K562 (cell line): ENCODE data around the gene WDR86. TPM values are rescaled to one million over a fixed set of nuclear protein-coding genes. Genes with fewer than 3 reads are reported as not detected.

Experiments
- ATAC-seq: fragments of 200-7000 bp; cut with Tn5 transposase; 3 replicates; pipeline ENCODE4 v1.9.1; 2020; ENCODE audit warnings: moderate library complexity
- BruUV-seq: library from RNA; stranded (reverse); fragments of 400-500 nt; replicated peaks from 2 replicates; lab custom pipeline; 2021; lab: Mats Ljungman, UMichigan
- CTCF ChIA-PET: fragments of 300-600 bp; formaldehyde crosslinking; extraction: SDS; loops from one replicate; lab custom pipeline; 2021; ENCODE audit warnings: low intra/inter-chr PET ratio; lab: Yijun Ruan, JAX
- POLR2A ChIA-PET: fragments of 300-600, 350-650 bp; sonication (Branson Sonifier 250); formaldehyde crosslinking; extraction: SDS; loops from one replicate; lab custom pipeline; 2021; ENCODE audit warnings: antibody characterized with exemption, inconsistent platforms; lab: Yijun Ruan, JAX
- DNase-seq, 4 experiments: peaks; one replicate each; pipeline versions ENCODE4 v3.0.0 to v3.0.0-alpha.2; 2011 to 2018; ENCODE audit warnings: low spot score in 3 of 4, mixed read lengths in 3 of 4; ENCODE audit errors: extremely low read depth in 1 of 4
- FAIRE-seq: peaks from 2 replicates; lab custom pipeline; 2011; peaks lifted over from hg19 to GRCh38; lab: Jason Lieb, UNC
- H2AFZ ChIP-seq: 2 replicates; pipeline ENCODE4 v1.6.0; 2011; ENCODE audit warnings: low read depth, low read length, control low read depth, inconsistent platforms
- H3K27ac ChIP-seq: fragments of 200-600 bp; 3 replicates; pipeline ENCODE4 v1.8.0; 2011; ENCODE audit warnings: low read depth, mild to moderate bottlenecking, control low read depth, inconsistent platforms, low read length, moderate library complexity, mixed read lengths; ENCODE audit errors: extremely low read depth
- H3K27me3 ChIP-seq, 2 experiments: fragments of 300-600 bp in 1 of 2; 2 replicates in 1 of 2; 3 replicates in 1 of 2; pipeline versions ENCODE4 v1.6.0 to v1.8.0; 2011; ENCODE audit warnings: inconsistent platforms in 2 of 2, low read length in 2 of 2, mild to moderate bottlenecking in 1 of 2, mixed read lengths in 1 of 2, moderate library complexity in 1 of 2; ENCODE audit not compliant: control insufficient read depth in 2 of 2, insufficient read depth in 2 of 2
- H3K36me3 ChIP-seq: fragments of 300-600 bp; 3 replicates; pipeline ENCODE4 v1.8.0; 2011; ENCODE audit warnings: mild to moderate bottlenecking, low read length, inconsistent platforms; ENCODE audit not compliant: control insufficient read depth, insufficient read depth
- H3K4me1 ChIP-seq, 2 experiments: fragments of 200-600 bp in 1 of 2; replicated peaks in 1 of 2; 2 replicates in 1 of 2; 3 replicates in 1 of 2; pipeline versions ENCODE4 v1.5.1 to v1.8.0; 2011; ENCODE audit warnings: inconsistent platforms in 2 of 2, low read length in 2 of 2, mild to moderate bottlenecking in 1 of 2, mixed read lengths in 1 of 2, moderate library complexity in 1 of 2; ENCODE audit not compliant: control insufficient read depth in 2 of 2, insufficient read depth in 2 of 2
- H3K4me2 ChIP-seq: 2 replicates; pipeline ENCODE4 v1.6.1; 2011; ENCODE audit warnings: low read length, control low read depth, inconsistent platforms, mixed read lengths; ENCODE audit not compliant: insufficient read depth
- H3K4me3 ChIP-seq: fragments of 200-600 bp; sonication (generic), shearing (Covaris generic); 2 replicates; pipeline ENCODE4 v1.5.1; 2016; ENCODE audit warnings: control low read depth, inconsistent platforms
- H3K79me2 ChIP-seq: fragments of 200-600 bp; 3 replicates; pipeline ENCODE4 v1.8.0; 2011; ENCODE audit warnings: low read length, inconsistent platforms; ENCODE audit not compliant: control insufficient read depth, insufficient read depth
- H3K9ac ChIP-seq, 2 experiments: 2 replicates each; pipeline versions ENCODE4 v1.6.0 to v1.6.1; 2011; ENCODE audit warnings: low read depth in 2 of 2, low read length in 2 of 2, control low read depth in 1 of 2, inconsistent platforms in 1 of 2, mild to moderate bottlenecking in 1 of 2, mixed read lengths in 1 of 2; ENCODE audit not compliant: insufficient read depth in 1 of 2
- H3K9me1 ChIP-seq: one replicate; pipeline ENCODE4 v1.6.0; 2011; ENCODE audit warnings: inconsistent platforms, mild to moderate bottlenecking, low read length, moderate library complexity; ENCODE audit not compliant: control insufficient read depth, insufficient read depth
- H3K9me3 ChIP-seq: replicated peaks from 2 replicates; pipeline ENCODE4 v1.5.1; 2011; ENCODE audit warnings: low read depth, low read length, inconsistent platforms; ENCODE audit not compliant: control insufficient read depth, insufficient read depth
- H4K20me1 ChIP-seq: replicated peaks from 2 replicates; pipeline ENCODE4 v1.6.1; 2011; ENCODE audit warnings: low read length, inconsistent platforms, mixed read lengths; ENCODE audit not compliant: control insufficient read depth, insufficient read depth
- CTBP1 ChIP-seq: fragments of 450-650 bp; IDR thresholded peaks from 2 replicates; pipeline ENCODE4 v1.6.1; 2016; ENCODE audit warnings: borderline replicate concordance
- CXXC5 ChIP-seq: fragments of 250-450 bp; sonication (Bioruptor Pico); IDR thresholded peaks from 2 replicates; pipeline ENCODE4 v1.8.0; 2022; ENCODE audit warnings: inconsistent platforms, mild to moderate bottlenecking, moderate library complexity
- FIP1L1 ChIP-seq: fragments of 200-400 bp; formaldehyde crosslinking; IDR thresholded peaks from 2 replicates; pipeline ENCODE4 v1.6.1; 2018; ENCODE audit warnings: mild to moderate bottlenecking, low read depth, low read length; ENCODE audit not compliant: poor library complexity, severe bottlenecking
- JUN ChIP-seq, 2 experiments: sonication (generic) in 1 of 2; formaldehyde crosslinking in 1 of 2; IDR thresholded peaks; 2 replicates each; pipeline versions ENCODE4 v1.6.1 to v1.8.0; 2012 to 2022; ENCODE audit warnings: borderline replicate concordance in 2 of 2, mild to moderate bottlenecking in 2 of 2, improper control_type of control experiment in 1 of 2, low read depth in 1 of 2, low read length in 1 of 2, missing genetic modification reagents in 1 of 2
- TEAD4 ChIP-seq, 2 experiments: sonication (generic) in 1 of 2; formaldehyde crosslinking in 1 of 2; IDR thresholded peaks; 2 replicates each; pipeline versions ENCODE4 v1.6.1 to v1.8.0; 2012 to 2022; ENCODE audit warnings: borderline replicate concordance in 1 of 2, inconsistent platforms in 1 of 2, low read length in 1 of 2, mild to moderate bottlenecking in 1 of 2, missing genetic modification reagents in 1 of 2
- ZFPM2 ChIP-seq: fragments of 250-450 bp; sonication (Bioruptor Pico); IDR thresholded peaks from 2 replicates; pipeline ENCODE4 v1.5.1; 2022; ENCODE audit warnings: mild to moderate bottlenecking
- ZNF253 ChIP-seq: fragments of 250-450 bp; sonication (Bioruptor Pico); conservative IDR thresholded peaks from 2 replicates; pipeline ENCODE4 v1.6.1; 2021; ENCODE audit warnings: mild to moderate bottlenecking
- ZNF431 ChIP-seq: sonication (generic); formaldehyde crosslinking; IDR thresholded peaks from 2 replicates; pipeline ENCODE4 v1.8.0; 2022; ENCODE audit warnings: mild to moderate bottlenecking, missing genetic modification reagents
- WGBS: fragments of 100-300 bp; shearing (Covaris generic); methylation state at CpG from one replicate; pipeline ENCODE4 v1.1.6; 2016; ENCODE audit warnings: low coverage, mixed read lengths; ENCODE audit not compliant: insufficient coverage; ENCODE audit errors: missing lambda C conversion rate; 5-methylcytosine and 5-hydroxymethylcytosine counted together
- in situ Hi-C: fragments of 300-500 bp; cut with MboI; formaldehyde crosslinking; loops from 4 replicates; pipeline ENCODE4 v1.15.0; 2018; ENCODE audit warnings: inconsistent platforms, mixed read lengths
- intact Hi-C: fragments of 100-400 bp; cut with micrococcal nuclease; formaldehyde crosslinking; loops from 2 replicates; pipeline ENCODE4 v1.14.2; 2022
- polyA plus RNA-seq, 8 experiments: library from polyadenylated mRNA; depleted of rRNA in 4 of 8; stranded (reverse) in 5 of 8; unstranded in 3 of 8; fragments of >200 nt; fragmentation: Nextera tagmentation in 2 of 8; fragmentation: Illumina TruSeq in 1 of 8; extraction: Ambion mirVana in 2 of 8; extraction: Trizol in 1 of 8; gene quantifications; 2 replicates each; pipeline versions ENCODE4 v1.2.1 to v1.2.3, GENCODE V29; 2011 to 2014; ENCODE audit warnings: inconsistent platforms in 1 of 8, missing spikeins in 1 of 8
- total RNA-seq, 7 experiments: library from RNA; depleted of rRNA in 6 of 7; stranded (reverse); fragments of >200 nt in 6 of 7; fragmentation: Illumina TruSeq in 2 of 7; extraction: Trizol in 2 of 7; gene quantifications; 2 replicates each; pipeline versions ENCODE4 v1.2.1 to v1.2.3, GENCODE V29; 2011 to 2021; ENCODE audit warnings: low replicate concordance in 1 of 7
- TF ChIP-seq, protein P1 (sequence below): fragments of 450-650 bp; conservative IDR thresholded peaks from 2 replicates; pipeline ENCODE4 v1.6.1; 2016; ENCODE audit warnings: missing genetic modification characterization, low read depth, mild to moderate bottlenecking, control low read depth, missing compliant biosample characterization
- TF ChIP-seq, protein P2 (sequence below): fragments of 250-450 bp; sonication (Bioruptor Pico); IDR thresholded peaks from 2 replicates; pipeline ENCODE4 v1.5.0; 2020; ENCODE audit warnings: mild to moderate bottlenecking, borderline replicate concordance
- TF ChIP-seq, protein P3 (sequence below): sonication (generic); formaldehyde crosslinking; IDR thresholded peaks from 2 replicates; pipeline ENCODE4 v1.8.0; 2022; ENCODE audit warnings: mild to moderate bottlenecking, missing genetic modification reagents
- TF ChIP-seq, protein P4 (sequence below): fragments of 200-800 bp; sonication (Bioruptor generic); IDR thresholded peaks from 2 replicates; pipeline ENCODE4 v1.6.1; 2017; ENCODE audit warnings: missing genetic modification characterization, missing compliant biosample characterization

Gene WDR86
- total and polyA plus RNA-seq, 9 of the 15 experiments (the other 6 are each of a cell fraction or from before 2014, with no cell fraction given) = 0.24 TPM; not detected in 8

DNA sequence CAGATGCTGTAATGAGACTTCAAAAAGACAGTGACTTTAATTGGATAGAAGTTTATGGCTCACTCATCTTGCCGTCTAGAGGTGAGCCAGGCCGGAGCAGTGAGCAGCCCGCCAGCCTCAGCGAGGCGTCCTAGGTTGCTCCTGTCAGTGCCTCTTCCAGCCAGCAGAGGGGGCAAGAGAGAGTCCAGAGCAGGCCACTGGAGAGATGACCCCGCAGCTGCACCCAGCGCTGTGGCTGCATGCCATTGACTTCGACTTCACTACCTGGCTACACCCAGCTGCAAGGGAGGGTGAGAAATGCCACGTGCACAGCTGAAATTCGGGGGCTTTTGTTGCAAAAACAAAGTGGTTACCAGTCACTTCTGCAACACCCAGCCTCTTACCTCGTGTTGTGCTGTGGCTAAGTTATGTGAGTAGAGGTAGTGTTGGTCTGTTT, 41.7 kb downstream of the WDR86 start:
- in situ Hi-C loops = no loop called here
- peak; percentile 100 for ATAC-seq
- POLR2A ChIA-PET = interaction anchor here (0.8 to 1.2 kb wide), 4 partner anchors 12 to 150 kb away, joined by 3 to 5 read pairs (median 4); no protein-coding TSS in a partner anchor
- TF ChIP-seq CTBP1 (peak; percentile 66; the same call in 1 of the 2 replicates), ZFPM2 (CRISPR knock-in tag) (no peak), TEAD4 (IDR thresholded peaks at IDR 0.05; ENCODE audit: low read length) (0 out of 2 replicates have a peak, but pooled peaks have one; percentile 24), TEAD4 (CRISPR knock-in tag; IDR thresholded peaks at IDR 0.05; ENCODE audit: borderline replicate concordance) (no peak), ZNF253 (CRISPR knock-in tag) (no peak), JUN (IDR thresholded peaks at IDR 0.05; ENCODE audit: borderline replicate concordance, low read depth, low read length) (no peak), JUN (CRISPR knock-in tag; IDR thresholded peaks at IDR 0.05; ENCODE audit: borderline replicate concordance) (no peak), CXXC5 (CRISPR knock-in tag) (peak; percentile 34; the same call in 1 of the 2 replicates), ZNF431 (CRISPR knock-in tag) (no peak), FIP1L1 (no peak)
- TF ChIP-seq, protein P1, sequence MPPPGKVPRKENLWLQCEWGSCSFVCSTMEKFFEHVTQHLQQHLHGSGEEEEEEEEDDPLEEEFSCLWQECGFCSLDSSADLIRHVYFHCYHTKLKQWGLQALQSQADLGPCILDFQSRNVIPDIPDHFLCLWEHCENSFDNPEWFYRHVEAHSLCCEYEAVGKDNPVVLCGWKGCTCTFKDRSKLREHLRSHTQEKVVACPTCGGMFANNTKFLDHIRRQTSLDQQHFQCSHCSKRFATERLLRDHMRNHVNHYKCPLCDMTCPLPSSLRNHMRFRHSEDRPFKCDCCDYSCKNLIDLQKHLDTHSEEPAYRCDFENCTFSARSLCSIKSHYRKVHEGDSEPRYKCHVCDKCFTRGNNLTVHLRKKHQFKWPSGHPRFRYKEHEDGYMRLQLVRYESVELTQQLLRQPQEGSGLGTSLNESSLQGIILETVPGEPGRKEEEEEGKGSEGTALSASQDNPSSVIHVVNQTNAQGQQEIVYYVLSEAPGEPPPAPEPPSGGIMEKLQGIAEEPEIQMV = no peak
- TF ChIP-seq, protein P2, sequence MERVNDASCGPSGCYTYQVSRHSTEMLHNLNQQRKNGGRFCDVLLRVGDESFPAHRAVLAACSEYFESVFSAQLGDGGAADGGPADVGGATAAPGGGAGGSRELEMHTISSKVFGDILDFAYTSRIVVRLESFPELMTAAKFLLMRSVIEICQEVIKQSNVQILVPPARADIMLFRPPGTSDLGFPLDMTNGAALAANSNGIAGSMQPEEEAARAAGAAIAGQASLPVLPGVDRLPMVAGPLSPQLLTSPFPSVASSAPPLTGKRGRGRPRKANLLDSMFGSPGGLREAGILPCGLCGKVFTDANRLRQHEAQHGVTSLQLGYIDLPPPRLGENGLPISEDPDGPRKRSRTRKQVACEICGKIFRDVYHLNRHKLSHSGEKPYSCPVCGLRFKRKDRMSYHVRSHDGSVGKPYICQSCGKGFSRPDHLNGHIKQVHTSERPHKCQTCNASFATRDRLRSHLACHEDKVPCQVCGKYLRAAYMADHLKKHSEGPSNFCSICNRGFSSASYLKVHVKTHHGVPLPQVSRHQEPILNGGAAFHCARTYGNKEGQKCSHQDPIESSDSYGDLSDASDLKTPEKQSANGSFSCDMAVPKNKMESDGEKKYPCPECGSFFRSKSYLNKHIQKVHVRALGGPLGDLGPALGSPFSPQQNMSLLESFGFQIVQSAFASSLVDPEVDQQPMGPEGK (CRISPR knock-in tag) = no peak
- TF ChIP-seq, protein P3, sequence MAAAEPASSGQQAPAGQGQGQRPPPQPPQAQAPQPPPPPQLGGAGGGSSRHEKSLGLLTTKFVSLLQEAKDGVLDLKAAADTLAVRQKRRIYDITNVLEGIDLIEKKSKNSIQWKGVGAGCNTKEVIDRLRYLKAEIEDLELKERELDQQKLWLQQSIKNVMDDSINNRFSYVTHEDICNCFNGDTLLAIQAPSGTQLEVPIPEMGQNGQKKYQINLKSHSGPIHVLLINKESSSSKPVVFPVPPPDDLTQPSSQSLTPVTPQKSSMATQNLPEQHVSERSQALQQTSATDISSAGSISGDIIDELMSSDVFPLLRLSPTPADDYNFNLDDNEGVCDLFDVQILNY = no peak
- TF ChIP-seq, protein P4, sequence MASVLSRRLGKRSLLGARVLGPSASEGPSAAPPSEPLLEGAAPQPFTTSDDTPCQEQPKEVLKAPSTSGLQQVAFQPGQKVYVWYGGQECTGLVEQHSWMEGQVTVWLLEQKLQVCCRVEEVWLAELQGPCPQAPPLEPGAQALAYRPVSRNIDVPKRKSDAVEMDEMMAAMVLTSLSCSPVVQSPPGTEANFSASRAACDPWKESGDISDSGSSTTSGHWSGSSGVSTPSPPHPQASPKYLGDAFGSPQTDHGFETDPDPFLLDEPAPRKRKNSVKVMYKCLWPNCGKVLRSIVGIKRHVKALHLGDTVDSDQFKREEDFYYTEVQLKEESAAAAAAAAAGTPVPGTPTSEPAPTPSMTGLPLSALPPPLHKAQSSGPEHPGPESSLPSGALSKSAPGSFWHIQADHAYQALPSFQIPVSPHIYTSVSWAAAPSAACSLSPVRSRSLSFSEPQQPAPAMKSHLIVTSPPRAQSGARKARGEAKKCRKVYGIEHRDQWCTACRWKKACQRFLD (CRISPR knock-in tag) = no peak

More for the DNA sequence above, 41.7 kb downstream of the WDR86 start:
- Histone ChIP-seq H3K36me3 (peaks cover 23% of the 10 kb centered on the region; the same call in 2 of the 3 replicates), H3K9me1 (peaks cover 3% of the 10 kb centered on the region), H4K20me1 (no peaks in the 10 kb centered on the region), H3K27ac (no peak overlapping the region), H3K9me3 (no peaks in the 10 kb centered on the region), H3K27me3 (no peaks in the 10 kb centered on the region), H3K4me2 (no peak overlapping the region), H3K79me2 (no peaks in the 10 kb centered on the region), H3K4me3 (no peak overlapping the region), H3K4me1 (peaks cover 0 to 4% of the 10 kb centered on the region in 2 experiments; a peak in 3 of 5 replicates), H2AFZ (no peak overlapping the region; the same call in 1 of the 2 replicates), H3K9ac (no peak overlapping the region)
- WGBS = 14% methylated on average over 11 of the region's 11 CpGs
- BruUV-seq = no TSS peak
- peak; percentile 88 to 94 (median 92) for DNase-seq
- FAIRE-seq = peak; percentile 97
- intact Hi-C loops = loop anchor here (1.0 to 10.0 kb wide), 5 partner anchors 43 to 391 kb away; no protein-coding TSS in a partner anchor
- CTCF ChIA-PET = interaction anchor here (0.5 to 3.9 kb wide), 7 partner anchors 13 to 392 kb away, joined by 3 to 43 read pairs (median 5); no protein-coding TSS in a partner anchor
